GM12878 (cell line): ENCODE data around the gene OXER1. TPM values are rescaled to one million over a fixed set of nuclear protein-coding genes. Genes with fewer than 3 reads are reported as not detected.

Source experiments
- ATAC-seq: fragments of 200-7000 bp; cut with Tn5 transposase; 3 replicates; pipeline ENCODE4 v1.9.1; 2020; ENCODE audit warnings: mild to moderate bottlenecking, moderate library complexity
- BruUV-seq: library from RNA; stranded (reverse); fragments of 400-500 nt; replicated peaks from 2 replicates; lab custom pipeline; 2021; lab: Mats Ljungman, UMichigan
- CTCF ChIA-PET: fragments of 300-600 bp; sonication (Branson Sonifier 250); formaldehyde crosslinking; extraction: SDS; loops from one replicate; lab custom pipeline; 2021; ENCODE audit warnings: inconsistent platforms; lab: Yijun Ruan, JAX
- POLR2A ChIA-PET: fragments of 350-600 bp; formaldehyde crosslinking; extraction: SDS; loops from one replicate; lab custom pipeline; 2021; ENCODE audit warnings: inconsistent platforms; lab: Charles Lee
- RAD21 ChIA-PET: fragments of 300-600 bp; sonication (Branson Sonifier 250); formaldehyde crosslinking; loops from one replicate; lab custom pipeline; 2023; ENCODE audit warnings: antibody characterized with exemption; ENCODE audit not compliant: unreplicated experiment; lab: Charles Lee
- SMC1A ChIA-PET: fragments of 300-600 bp; sonication (Branson Sonifier 250); formaldehyde crosslinking; loops from one replicate; lab custom pipeline; 2023; ENCODE audit not compliant: unreplicated experiment, uncharacterized antibody; lab: Charles Lee
- DNase-seq: peaks from one replicate; pipeline ENCODE4 v3.0.0-alpha.2; 2011; ENCODE audit warnings: low read depth, low spot score
- FAIRE-seq: peaks from 3 replicates; lab custom pipeline; 2011; peaks lifted over from hg19 to GRCh38; lab: Jason Lieb, UNC
- H2AFZ ChIP-seq: 2 replicates; pipeline ENCODE4 v1.6.0; 2011; ENCODE audit warnings: low read depth, low read length, control low read depth; ENCODE audit not compliant: control insufficient read depth
- H3K27ac ChIP-seq: 2 replicates; pipeline ENCODE4 v1.5.1; 2011; ENCODE audit warnings: control low read depth; ENCODE audit not compliant: control insufficient read depth, insufficient read depth
- H3K27me3 ChIP-seq, 2 experiments: replicated peaks in 1 of 2; 2 replicates each; pipeline versions ENCODE4 v1.6.0 to v1.6.1; 2011; ENCODE audit warnings: low read length in 1 of 2; ENCODE audit not compliant: control insufficient read depth in 2 of 2, insufficient read depth in 2 of 2
- H3K36me3 ChIP-seq, 2 experiments: 2 replicates each; pipeline ENCODE4 v1.5.1; 2011; ENCODE audit warnings: low read length in 1 of 2; ENCODE audit not compliant: control insufficient read depth in 2 of 2, insufficient read depth in 2 of 2
- H3K4me1 ChIP-seq: 2 replicates; pipeline ENCODE4 v1.6.1; 2011; ENCODE audit warnings: mild to moderate bottlenecking, low read length, moderate library complexity, mixed read lengths; ENCODE audit not compliant: control insufficient read depth, insufficient read depth
- H3K4me2 ChIP-seq: 2 replicates; pipeline ENCODE4 v1.6.0; 2011; ENCODE audit warnings: control low read depth; ENCODE audit not compliant: control insufficient read depth, insufficient read depth
- H3K4me3 ChIP-seq: fragments of 200-600 bp; sonication (generic); 2 replicates; pipeline ENCODE4 v1.5.1; 2016
- H3K79me2 ChIP-seq: 2 replicates; pipeline ENCODE4 v1.6.0; 2011; ENCODE audit warnings: low read length; ENCODE audit not compliant: control insufficient read depth, insufficient read depth
- H3K9ac ChIP-seq: 2 replicates; pipeline ENCODE4 v1.8.0; 2011; ENCODE audit warnings: low read length, control low read depth, mixed read lengths; ENCODE audit not compliant: control insufficient read depth, insufficient read depth
- H3K9me3 ChIP-seq: replicated peaks from 3 replicates; pipeline ENCODE4 v1.5.1; 2011; ENCODE audit warnings: mild to moderate bottlenecking, low read length; ENCODE audit not compliant: control insufficient read depth, insufficient read depth
- H4K20me1 ChIP-seq: 2 replicates; pipeline ENCODE4 v1.6.0; 2011; ENCODE audit not compliant: control insufficient read depth, insufficient read depth
- BHLHE40 ChIP-seq, 2 experiments: fragments of 450-650 bp in 1 of 2; IDR thresholded peaks; 2 replicates each; pipeline ENCODE4 v1.6.1; 2011 to 2017; ENCODE audit warnings: low read depth in 2 of 2, borderline replicate concordance in 1 of 2, improper control_type of control experiment in 1 of 2, low read length in 1 of 2, mild to moderate bottlenecking in 1 of 2
- RBBP5 ChIP-seq: fragments of 200-600 bp; sonication (generic); conservative IDR thresholded peaks from 2 replicates; pipeline ENCODE4 v1.6.1; 2016
- YY1 ChIP-seq: IDR thresholded peaks from 2 replicates; pipeline ENCODE4 v1.6.1; 2011; ENCODE audit warnings: low read depth, mild to moderate bottlenecking, low read length
- WGBS: methylation state at CpG from one replicate; pipeline ENCODE4 v1.1.6; 2016; ENCODE audit warnings: low lambda C conversion rate; ENCODE audit not compliant: insufficient replicate concordance, insufficient coverage; ENCODE audit errors: missing lambda C conversion rate; 5-methylcytosine and 5-hydroxymethylcytosine counted together
- in situ Hi-C: fragments of 300-500 bp; cut with MboI; formaldehyde crosslinking; loops from 9 replicates; pipeline ENCODE4 v1.14.3; 2018; ENCODE audit warnings: mixed read lengths
- intact Hi-C: fragments of 100-400 bp; cut with micrococcal nuclease; formaldehyde crosslinking; loops from one replicate; pipeline ENCODE4 v1.14.2; 2022; ENCODE audit not compliant: unreplicated experiment
- polyA plus RNA-seq, 11 experiments: library from polyadenylated mRNA; depleted of rRNA in 4 of 11; unstranded in 6 of 11; stranded (reverse) in 5 of 11; fragments of >200 nt; fragmentation: Nextera tagmentation in 4 of 11; fragmentation: Illumina TruSeq in 1 of 11; extraction: Ambion mirVana in 4 of 11; extraction: Trizol in 1 of 11; gene quantifications; 1 replicate in 1 of 11; 2 replicates in 10 of 11; pipeline versions ENCODE4 v1.2.1 to v1.2.3, GENCODE V29; 2011 to 2016; ENCODE audit warnings: inconsistent platforms in 2 of 11, missing spikeins in 2 of 11, low read depth in 1 of 11
- total RNA-seq, 4 experiments: library from RNA; depleted of rRNA in 3 of 4; stranded (reverse); fragments of >200 nt in 3 of 4; fragmentation: Illumina TruSeq in 1 of 4; extraction: Trizol in 1 of 4; gene quantifications; 2 replicates each; pipeline versions ENCODE4 v1.2.1 to v1.2.3, GENCODE V29; 2013 to 2021

The OXER1 gene
- total and polyA plus RNA-seq, 10 of the 15 experiments (the other 5 are each of a cell fraction or from before 2014, with no cell fraction given), result 0.11 to 8.6 (median 3.3) TPM

GRCh38 chr2:42752816-42753813 lies 10.8 kb downstream of the OXER1 start:
- in situ Hi-C loops (no loop called here), intact Hi-C loops (loop anchor here (10.0 kb wide), 1 partner anchor 258 kb away; the partner anchor contains the start of gene KCNG3)
- no peaks in the 10 kb centered on the region for H4K20me1 ChIP-seq
- H3K9ac ChIP-seq, result no peak overlapping the region
- RAD21 ChIA-PET, result interaction anchor here (1.0 to 4.5 kb wide), 14 partner anchors 8 to 732 kb away, joined by 3 to 39 read pairs (median 6); partner anchors contain the start of gene HAAO
- no peak overlapping the region for H2AFZ ChIP-seq
- WGBS, result 82% methylated on average over 24 of the region's 24 CpGs
- no peaks in the 10 kb centered on the region for H3K79me2 ChIP-seq
- DNase-seq (no peak), FAIRE-seq (peak; percentile 74)
- no peaks in the 10 kb centered on the region for H3K27me3 ChIP-seq
- peak overlapping the region; percentile 5 for H3K4me2 ChIP-seq
- no peak overlapping the region for H3K4me3 ChIP-seq
- no TSS peak for BruUV-seq
- H3K9me3 ChIP-seq, result no peaks in the 10 kb centered on the region
- peaks cover 52% of the 10 kb centered on the region for H3K4me1 ChIP-seq
- H3K27ac ChIP-seq, result peak overlapping the region; percentile 30
- TF ChIP-seq RBBP5 (no peak), BHLHE40 (IDR thresholded peaks at IDR 0.05; ENCODE audit: borderline replicate concordance in 1 of 2, low read depth in 2 of 2, low read length in 1 of 2) (peak; percentile 92), YY1 (no peak)
- TF ChIP-seq, all 136 proteins: peak for 1
- H3K36me3 ChIP-seq, result no peaks in the 10 kb centered on the region
- SMC1A ChIA-PET, result interaction anchor here (0.6 to 6.0 kb wide), 20 partner anchors 12 to 1052 kb away, joined by 3 to 60 read pairs (median 4); partner anchors contain the start of gene HAAO
- ATAC-seq, result peak; percentile 34
- CTCF ChIA-PET, result interaction anchor here (0.9 to 2.3 kb wide), 9 partner anchors 11 to 48 kb away, joined by 3 to 9 read pairs (median 4); no protein-coding TSS in a partner anchor
- POLR2A ChIA-PET, result interaction anchor here (0.5 to 4.8 kb wide), 8 partner anchors 29 to 520 kb away, joined by 3 to 30 read pairs (median 4); partner anchors contain the start of gene HAAO
